Stimulated activated naive B cell treated with anti-CD40 and anti-IgM and Interleukin-4, amounts not matched to agents 10 μg/mL and 1 μg/mL and 100 μg/mL, for 72 hours (primary cell): ENCODE measurements around the gene ARL6IP5.

Experiments
- ATAC-seq, 2 donors: fragments of 150-1000 bp; cut with Tn5 transposase; replicated peaks; 2 replicates each; pipeline ENCODE4 v1.10.0; 2021; ENCODE audit warnings: moderate library complexity in 1 of 2
- DNase-seq: peaks from one replicate; pipeline ENCODE4 v3.0.0; 2021
- H3K27ac Mint-ChIP-seq: one replicate; pipeline ENCODE4 v1.8.0; 2022; ENCODE audit warnings: mild to moderate bottlenecking, mixed read lengths
- H3K27me3 Mint-ChIP-seq, 2 donors: one replicate each; pipeline ENCODE4 v1.8.0; 2022; ENCODE audit warnings: mixed read lengths in 2 of 2
- H3K36me3 Mint-ChIP-seq, 2 donors: one replicate each; pipeline ENCODE4 v1.8.0; 2022; ENCODE audit warnings: mixed read lengths in 2 of 2, mild to moderate bottlenecking in 1 of 2
- H3K4me1 Mint-ChIP-seq, 2 donors: one replicate each; pipeline ENCODE4 v1.8.0; 2022; ENCODE audit warnings: mixed read lengths in 2 of 2, mild to moderate bottlenecking in 1 of 2
- H3K4me3 Mint-ChIP-seq, 2 donors: one replicate each; pipeline ENCODE4 v1.8.0; 2022; ENCODE audit warnings: mild to moderate bottlenecking in 2 of 2, mixed read lengths in 2 of 2, moderate library complexity in 1 of 2
- H3K9me3 Mint-ChIP-seq, 2 donors: one replicate each; pipeline ENCODE4 v1.8.0; 2022; ENCODE audit warnings: mixed read lengths in 2 of 2, mild to moderate bottlenecking in 1 of 2

Gene ARL6IP5

GRCh38 chr3:69079269-69080159 lies 5.2 kb upstream of the ARL6IP5 start:
- peak overlapping the region; percentile 79 for H3K27ac Mint-ChIP-seq
- no peaks in the 10 kb centered on the region for H3K27me3 Mint-ChIP-seq
- peaks cover 4 to 7% of the 10 kb centered on the region in 2 donors for H3K36me3 Mint-ChIP-seq
- DNase-seq: no peak
- no peaks in the 10 kb centered on the region for H3K9me3 Mint-ChIP-seq
- H3K4me1 Mint-ChIP-seq: peaks cover 30 to 57% of the 10 kb centered on the region in 2 donors
- peak; percentile 18 to 22 for ATAC-seq
- H3K4me3 Mint-ChIP-seq: peak overlapping the region; percentile 83 to 84

GRCh38 chr3:69080233-69080920 lies 4.4 kb upstream of the ARL6IP5 start, which contains the start of gene UBA3:
Gene UBA3 (minus strand): TSS chr3:69080365. CDS start chr3:69080353, 12 bp downstream.
- H3K4me1 Mint-ChIP-seq: peaks cover 30 to 59% of the 10 kb centered on the region in 2 donors
- H3K9me3 Mint-ChIP-seq: no peaks in the 10 kb centered on the region
- H3K27ac Mint-ChIP-seq: peak within 1 kb of the TSS; percentile 79
- ATAC-seq (peak; percentile 56 to 68), DNase-seq (peak; percentile 76)
- H3K4me3 Mint-ChIP-seq: peak within 1 kb of the TSS; percentile 83 to 84
- no peaks in the 10 kb centered on the region for H3K27me3 Mint-ChIP-seq
- H3K36me3 Mint-ChIP-seq: peaks cover 4 to 9% of the 10 kb centered on the region in 2 donors

DNA sequence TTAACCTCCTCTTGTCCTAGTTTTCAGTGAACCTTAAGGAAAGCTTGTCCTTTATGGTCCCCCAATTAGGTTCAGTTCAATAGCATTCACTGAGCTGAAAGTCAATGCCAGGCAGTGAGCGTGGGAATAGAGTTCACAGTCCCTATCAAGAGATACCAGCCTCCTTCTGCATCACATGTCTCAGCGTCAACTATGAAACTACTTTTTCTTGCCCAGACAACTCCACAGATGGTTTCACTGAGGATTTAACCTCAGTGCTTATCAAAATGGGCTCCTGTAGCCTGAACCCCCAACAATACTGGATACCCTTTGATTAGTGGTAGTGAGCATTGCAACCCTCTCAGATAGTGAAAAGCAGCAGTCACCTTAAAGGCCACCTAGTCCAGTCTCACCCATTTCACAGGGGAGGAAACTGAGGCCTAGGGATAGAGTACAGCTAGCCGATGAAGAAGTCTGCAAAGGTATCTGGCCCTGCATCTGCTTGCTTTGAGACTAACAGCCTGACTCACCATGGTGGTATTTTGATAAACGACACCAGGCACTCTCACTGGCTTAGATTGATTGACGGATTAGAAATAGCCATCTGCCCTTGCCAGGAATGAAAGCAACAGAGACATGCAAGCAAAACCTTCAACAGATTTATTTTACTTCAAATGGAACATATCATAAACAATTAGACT lies 3.0 kb upstream of the ARL6IP5 start:
- H3K4me3 Mint-ChIP-seq: peak overlapping the region; percentile 6 to 32
- ATAC-seq: no peak
- no peak for DNase-seq
- H3K27me3 Mint-ChIP-seq: no peaks in the 10 kb centered on the region
- H3K27ac Mint-ChIP-seq: peak overlapping the region; percentile 76
- H3K4me1 Mint-ChIP-seq: peaks cover 28 to 61% of the 10 kb centered on the region in 2 donors
- H3K9me3 Mint-ChIP-seq: no peaks in the 10 kb centered on the region
- H3K36me3 Mint-ChIP-seq: peaks cover 9 to 13% of the 10 kb centered on the region in 2 donors

DNA sequence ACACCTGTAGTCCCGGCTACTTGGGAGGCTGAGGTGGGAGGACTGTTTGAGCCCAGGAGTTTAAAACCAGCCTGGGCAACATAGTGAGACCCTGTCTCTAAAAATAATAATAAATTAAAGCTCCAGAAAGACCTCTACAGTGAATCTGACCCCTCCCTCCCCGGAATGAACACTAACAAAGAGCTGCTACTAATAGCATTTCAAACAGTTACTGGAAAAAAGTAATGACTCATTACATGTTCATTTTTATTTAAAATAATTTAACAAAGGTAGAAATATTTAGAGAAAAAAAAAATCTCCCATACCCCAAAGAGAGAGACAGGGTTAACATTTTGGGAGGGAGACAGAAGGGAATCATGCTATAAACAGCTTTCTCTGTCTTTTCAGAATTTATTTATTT lies 2.4 kb upstream of the ARL6IP5 start:
- DNase-seq (no peak), ATAC-seq (no peak)
- H3K9me3 Mint-ChIP-seq: no peaks in the 10 kb centered on the region
- no peaks in the 10 kb centered on the region for H3K27me3 Mint-ChIP-seq
- peak overlapping the region in 1 of 2 donors; percentile 70 for H3K4me3 Mint-ChIP-seq
- H3K4me1 Mint-ChIP-seq: peaks cover 26 to 59% of the 10 kb centered on the region in 2 donors
- H3K27ac Mint-ChIP-seq: peak overlapping the region; percentile 82
- H3K36me3 Mint-ChIP-seq: peaks cover 8 to 12% of the 10 kb centered on the region in 2 donors

DNA sequence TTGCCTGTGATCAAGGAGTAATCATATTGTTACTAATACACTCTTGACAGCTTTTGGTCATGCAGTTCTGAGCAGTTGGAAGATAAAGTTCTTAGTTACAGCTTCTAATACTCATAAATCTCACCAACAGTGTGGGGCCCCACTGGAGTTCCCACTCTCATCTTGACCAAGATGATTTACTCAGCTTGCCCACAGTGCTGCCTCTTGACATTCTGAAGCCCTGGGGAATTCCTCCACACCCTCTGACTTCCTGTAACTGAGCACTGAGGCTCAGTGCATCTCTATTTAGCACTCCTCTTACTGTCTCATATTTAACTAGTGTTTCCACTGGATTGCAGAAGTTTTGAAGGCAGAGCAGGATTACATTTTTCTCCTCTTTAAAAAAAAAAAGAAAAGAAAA lies 1.9 kb upstream of the ARL6IP5 start:
- ATAC-seq (peak; percentile 72 to 73), DNase-seq (peak; percentile 70)
- Mint-ChIP-seq H3K4me3 (peak overlapping the region; percentile 40 to 70), H3K4me1 (peaks cover 25 to 56% of the 10 kb centered on the region in 2 donors), H3K27ac (peak overlapping the region; percentile 82), H3K27me3 (no peaks in the 10 kb centered on the region), H3K36me3 (peaks cover 8 to 11% of the 10 kb centered on the region in 2 donors), H3K9me3 (no peaks in the 10 kb centered on the region)

DNA sequence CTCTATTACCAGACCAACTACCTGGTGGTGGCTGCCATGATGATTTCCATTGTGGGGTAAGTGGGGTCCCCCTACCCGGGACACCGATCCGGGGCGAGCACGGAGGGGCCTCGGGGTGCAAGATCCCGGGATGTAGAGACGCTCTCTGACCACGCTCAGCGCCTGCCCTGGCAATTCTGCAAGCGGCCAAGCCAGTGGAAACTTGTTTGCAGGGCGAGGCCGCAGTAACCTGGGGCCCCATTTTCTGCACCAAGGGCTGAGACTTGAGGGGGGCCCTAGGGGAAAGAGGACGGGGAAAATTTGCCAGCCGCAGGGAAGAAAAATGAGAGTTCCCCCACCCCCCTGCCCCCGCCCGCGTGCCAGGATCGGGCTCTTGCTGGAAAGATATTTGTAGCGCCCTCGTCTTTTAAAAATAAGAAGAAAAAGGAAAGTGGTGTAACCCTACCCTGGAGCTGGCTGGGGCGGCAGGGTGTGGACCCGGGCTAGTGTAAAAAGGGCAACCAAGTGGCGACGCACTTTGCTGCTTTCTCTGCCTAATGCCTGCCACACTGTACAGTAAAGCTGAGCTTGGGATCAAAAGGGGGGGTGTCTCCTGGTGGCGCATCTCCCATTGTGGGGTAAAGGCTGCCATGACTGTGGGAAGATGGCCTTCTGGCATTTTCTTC lies 563 bp downstream of the ARL6IP5 start:
- peak; percentile 1 to 3 for ATAC-seq
- Mint-ChIP-seq H3K36me3 (peaks cover 14 to 17% of the 10 kb centered on the region in 2 donors), H3K9me3 (no peaks in the 10 kb centered on the region), H3K27me3 (no peaks in the 10 kb centered on the region), H3K4me3 (peak overlapping the region; percentile 92 to 98), H3K4me1 (peaks cover 31 to 63% of the 10 kb centered on the region in 2 donors), H3K27ac (peak overlapping the region; percentile 93)
- DNase-seq: no peak

DNA sequence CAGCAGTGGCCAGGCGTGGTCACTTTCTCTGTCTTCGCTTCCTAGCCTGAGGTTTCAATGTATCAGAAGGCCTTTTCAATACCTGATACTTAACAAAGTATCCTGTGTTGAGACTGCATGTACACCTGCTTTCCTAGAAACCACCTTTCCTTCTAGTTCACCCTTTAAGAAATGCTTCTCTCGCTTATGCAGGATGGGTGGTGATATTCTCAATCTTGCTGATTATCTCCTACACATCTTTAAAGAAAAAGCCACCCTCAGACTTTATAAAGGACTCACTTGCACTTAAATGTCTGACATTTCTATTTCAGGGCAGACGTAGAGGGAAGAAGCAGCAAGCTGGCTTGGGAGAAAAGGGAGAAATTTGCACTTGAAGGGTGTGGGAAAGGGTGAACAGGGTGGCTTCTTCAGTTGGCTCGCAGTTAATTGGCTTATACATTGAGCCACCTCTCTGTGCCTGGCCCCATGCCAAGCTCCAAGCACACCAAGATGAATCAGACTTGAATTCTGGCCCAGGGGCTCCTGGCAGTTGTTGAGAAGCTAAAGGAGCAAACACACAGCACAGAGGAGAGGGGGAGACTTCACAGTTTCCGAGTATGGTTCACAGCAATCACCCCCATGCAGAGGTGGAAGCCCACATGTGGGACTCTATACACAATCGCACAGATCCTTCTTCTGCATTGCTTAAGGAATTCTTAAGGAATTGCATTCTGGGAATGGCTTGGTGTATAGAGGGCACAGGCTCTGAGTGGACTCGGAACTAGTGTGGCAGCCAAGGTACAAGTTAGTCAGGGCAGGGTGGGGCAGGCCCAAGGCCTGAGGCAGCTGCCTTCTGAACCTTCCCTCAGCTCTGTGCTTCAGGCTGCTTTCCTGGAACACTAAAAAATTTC lies 1.3 kb downstream of the ARL6IP5 start:
- peaks cover 37 to 67% of the 10 kb centered on the region in 2 donors for H3K4me1 Mint-ChIP-seq
- H3K27me3 Mint-ChIP-seq: no peaks in the 10 kb centered on the region
- ATAC-seq (no peak), DNase-seq (no peak)
- no peaks in the 10 kb centered on the region for H3K9me3 Mint-ChIP-seq
- H3K4me3 Mint-ChIP-seq: peak overlapping the region; percentile 92 to 98
- H3K27ac Mint-ChIP-seq: peak overlapping the region; percentile 93
- H3K36me3 Mint-ChIP-seq: peaks cover 14 to 23% of the 10 kb centered on the region in 2 donors

DNA sequence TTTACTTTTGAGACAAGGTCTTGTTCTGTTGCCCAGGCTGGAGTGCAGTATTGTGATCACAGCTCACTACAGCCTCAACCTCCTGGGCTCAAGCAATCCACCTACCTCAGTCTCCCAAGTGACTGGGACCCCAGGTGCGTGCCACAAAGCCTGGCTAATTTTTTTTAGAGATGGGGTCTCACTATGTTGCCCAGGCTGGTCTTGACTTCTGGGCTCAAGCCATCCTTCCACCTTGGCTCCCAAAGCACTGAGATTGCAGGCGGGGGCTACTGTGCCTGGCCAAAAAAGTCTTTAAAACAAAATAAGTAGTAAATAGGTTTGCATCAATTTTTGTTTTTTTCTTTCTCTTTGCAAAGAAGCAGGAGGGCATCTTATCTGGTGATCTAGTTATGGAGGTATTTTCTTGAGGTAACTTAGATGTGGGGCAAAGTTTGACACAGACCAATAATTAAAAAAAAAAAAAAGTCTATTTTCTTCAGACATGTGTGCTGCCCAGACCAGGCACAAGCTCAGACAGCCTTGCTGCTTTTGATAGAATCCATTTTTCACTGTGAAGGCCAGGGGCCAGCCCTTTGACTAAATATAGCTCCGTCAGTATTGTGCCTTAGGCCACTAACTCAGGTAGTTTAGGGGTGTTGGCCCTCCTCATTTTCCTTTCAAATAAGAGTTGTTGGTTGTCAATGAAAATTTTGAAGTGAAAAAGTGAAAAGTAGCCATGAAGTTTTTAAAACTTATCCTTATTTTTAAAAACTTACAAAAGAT lies 2.5 kb downstream of the ARL6IP5 start:
- H3K4me1 Mint-ChIP-seq: peaks cover 36 to 68% of the 10 kb centered on the region in 2 donors
- no peaks in the 10 kb centered on the region for H3K9me3 Mint-ChIP-seq
- DNase-seq: no peak
- H3K36me3 Mint-ChIP-seq: peaks cover 15 to 32% of the 10 kb centered on the region in 2 donors
- peak overlapping the region in 1 of 2 donors; percentile 52 for H3K4me3 Mint-ChIP-seq
- no peak overlapping the region for H3K27ac Mint-ChIP-seq
- H3K27me3 Mint-ChIP-seq: no peaks in the 10 kb centered on the region
- no peak for ATAC-seq

DNA sequence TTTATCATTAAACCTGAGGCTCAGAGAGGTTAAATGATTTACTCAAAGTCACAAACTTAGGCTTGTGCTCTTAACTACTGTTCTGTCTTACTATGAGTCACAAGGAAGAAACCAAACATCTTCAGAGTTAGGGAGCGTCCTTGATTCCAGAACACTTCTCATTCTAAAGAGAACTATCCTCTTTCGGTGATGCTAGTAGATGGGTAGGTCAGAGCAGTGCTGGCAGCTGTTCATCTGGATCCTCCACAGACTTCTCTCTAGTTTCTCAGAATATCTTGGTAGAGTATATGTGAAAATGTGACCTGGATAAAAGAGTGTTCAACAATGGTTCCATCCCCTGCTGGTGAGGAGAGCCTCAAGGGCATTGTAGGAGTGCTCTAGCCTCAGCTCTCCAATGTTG lies 3.3 kb downstream of the ARL6IP5 start:
- no peak for ATAC-seq
- Mint-ChIP-seq H3K36me3 (peaks cover 15 to 33% of the 10 kb centered on the region in 2 donors), H3K9me3 (no peaks in the 10 kb centered on the region), H3K4me3 (peak overlapping the region; percentile 56 to 71), H3K4me1 (peaks cover 34 to 67% of the 10 kb centered on the region in 2 donors), H3K27ac (peak overlapping the region; percentile 80), H3K27me3 (no peaks in the 10 kb centered on the region)
- no peak for DNase-seq

GRCh38 chr3:69090021-69090420 lies 5.3 kb downstream of the ARL6IP5 start:
- Mint-ChIP-seq H3K27me3 (no peaks in the 10 kb centered on the region), H3K4me1 (peaks cover 39 to 69% of the 10 kb centered on the region in 2 donors), H3K27ac (peak overlapping the region; percentile 59), H3K36me3 (peaks cover 18 to 36% of the 10 kb centered on the region in 2 donors), H3K4me3 (peak overlapping the region in 1 of 2 donors; percentile 44), H3K9me3 (no peaks in the 10 kb centered on the region)
- DNase-seq (no peak), ATAC-seq (no peak)

DNA sequence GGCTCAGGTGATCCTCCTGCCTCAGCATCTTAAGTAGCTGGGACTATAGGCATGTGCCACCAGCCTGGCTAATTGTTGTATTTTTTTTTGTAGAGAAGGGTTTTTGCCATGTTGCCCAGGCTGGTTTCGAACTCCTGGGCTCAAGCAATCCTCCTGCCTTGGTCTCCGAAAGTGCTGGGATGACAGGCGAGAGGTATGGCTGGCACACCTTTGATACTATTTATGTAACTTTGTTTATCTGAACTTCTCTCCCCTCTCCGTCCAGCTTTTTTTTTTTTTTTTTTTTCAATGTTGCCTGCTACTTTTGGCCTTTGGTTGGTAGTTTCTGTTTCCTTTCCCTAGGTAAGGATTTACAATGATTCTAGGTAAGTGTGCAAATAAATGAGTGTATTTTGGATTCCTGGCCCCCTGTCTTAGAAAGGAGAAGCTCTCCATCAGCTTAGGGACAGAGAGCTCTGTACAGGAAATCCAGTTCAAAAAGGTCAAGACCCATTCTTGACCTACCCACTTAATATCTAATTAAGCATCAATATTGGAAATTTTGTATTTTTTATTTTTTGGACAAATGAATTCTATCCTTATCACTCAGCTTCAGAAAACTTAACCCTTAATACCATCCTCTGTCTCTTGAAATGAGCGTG lies 6.8 kb downstream of the ARL6IP5 start:
- ATAC-seq (peak; percentile 9 to 12), DNase-seq (no peak)
- H3K4me3 Mint-ChIP-seq: peak overlapping the region; percentile 83 to 85
- peak overlapping the region; percentile 96 for H3K27ac Mint-ChIP-seq
- H3K36me3 Mint-ChIP-seq: peaks cover 16 to 36% of the 10 kb centered on the region in 2 donors
- no peaks in the 10 kb centered on the region for H3K9me3 Mint-ChIP-seq
- H3K4me1 Mint-ChIP-seq: peaks cover 47 to 76% of the 10 kb centered on the region in 2 donors
- H3K27me3 Mint-ChIP-seq: no peaks in the 10 kb centered on the region

DNA sequence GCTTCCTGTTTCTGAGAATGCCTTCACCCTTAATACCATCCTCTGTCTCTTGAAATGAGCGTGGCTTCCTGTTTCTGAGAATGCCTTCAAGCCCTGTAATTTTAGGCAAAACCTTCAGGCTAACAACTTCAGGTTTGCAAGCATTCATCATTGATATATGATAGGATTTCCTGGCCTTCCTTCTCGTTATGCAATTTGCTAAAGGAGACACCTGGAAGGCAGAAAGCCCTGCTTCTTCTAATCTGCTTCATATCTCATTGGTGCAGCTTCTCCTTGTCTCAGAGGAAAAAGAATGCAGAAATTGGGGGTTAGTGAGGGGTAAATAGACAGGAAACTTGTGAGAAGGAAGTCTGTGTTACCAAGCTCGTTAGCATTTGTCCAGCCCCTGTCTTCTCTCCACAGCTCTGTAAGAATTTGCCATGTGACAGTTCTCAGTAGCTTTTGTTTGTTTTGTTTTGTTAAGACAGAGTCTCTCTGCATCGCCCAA lies 7.3 kb downstream of the ARL6IP5 start:
- H3K9me3 Mint-ChIP-seq: no peaks in the 10 kb centered on the region
- H3K27ac Mint-ChIP-seq: peak overlapping the region; percentile 91
- DNase-seq (no peak), ATAC-seq (peak; percentile 91 to 94)
- peaks cover 47 to 78% of the 10 kb centered on the region in 2 donors for H3K4me1 Mint-ChIP-seq
- no peaks in the 10 kb centered on the region for H3K27me3 Mint-ChIP-seq
- peak overlapping the region; percentile 83 to 85 for H3K4me3 Mint-ChIP-seq
- H3K36me3 Mint-ChIP-seq: peaks cover 17 to 38% of the 10 kb centered on the region in 2 donors
